Epithelial cell of proximal tubule (primary cell): ENCODE measurements around the gene ZC3H18. TPM values are rescaled to one million over a fixed set of nuclear protein-coding genes. Genes with fewer than 3 reads are reported as not detected.

Source experiments
- DNase-seq: peaks from one replicate; pipeline ENCODE4 v3.0.0-alpha.2; 2011; ENCODE audit warnings: low read depth
- H3K4me3 ChIP-seq: 2 replicates; pipeline ENCODE4 v1.5.1; 2011; ENCODE audit warnings: low read depth, mild to moderate bottlenecking, low read length
- CTCF ChIP-seq: conservative IDR thresholded peaks from 2 replicates; pipeline ENCODE4 v1.5.1; 2012; ENCODE audit warnings: low read depth, mild to moderate bottlenecking, low read length
- total RNA-seq: library from RNA; depleted of rRNA; stranded (reverse); fragments of >200 nt; gene quantifications from 2 replicates; pipeline ENCODE4 v1.2.3, GENCODE V29; 2015

ZC3H18 gene
- total RNA-seq, 1 donor from 2014 or later: 18.3 TPM

- no peak for DNase-seq
- H3K4me3 ChIP-seq: no peak overlapping the region
- no peak for TF ChIP-seq CTCF
These were observed 43.1 kb downstream of the ZC3H18 start for GRCh38 chr16:88613293-88613692.

GRCh38 chr16:88613911-88614817 is 44.0 kb downstream of the ZC3H18 start:
- DNase-seq: no peak
- no peak for TF ChIP-seq CTCF
- H3K4me3 ChIP-seq: no peak overlapping the region

GRCh38 chr16:88614818-88615580 is 44.8 kb downstream of the ZC3H18 start:
- H3K4me3 ChIP-seq: no peak overlapping the region
- DNase-seq: no peak
- no peak for TF ChIP-seq CTCF

- no peak overlapping the region for H3K4me3 ChIP-seq
These were observed 46.1 kb downstream of the ZC3H18 start for GRCh38 chr16:88616320-88616719.

GRCh38 chr16:88616736-88617135 is 46.5 kb downstream of the ZC3H18 start:
- H3K4me3 ChIP-seq: no peak overlapping the region
- DNase-seq: no peak
- no peak for TF ChIP-seq CTCF

More at GRCh38 chr16:88616320-88616719, 46.1 kb downstream of the ZC3H18 start:
- no peak for DNase-seq
- TF ChIP-seq CTCF: no peak

- H3K4me3 ChIP-seq: no peak overlapping the region
- no peak for DNase-seq
- no peak for TF ChIP-seq CTCF
These were observed 47.2 kb downstream of the ZC3H18 start for GRCh38 chr16:88617268-88618031.
